Measurements from ENCODE around the gene DYNC2I2.
"Not testable (repeated sequence)": the region's sequence is repeated elsewhere in the genome, so short reads cannot be mapped to it uniquely, and the experiment has no call there.

DNA sequence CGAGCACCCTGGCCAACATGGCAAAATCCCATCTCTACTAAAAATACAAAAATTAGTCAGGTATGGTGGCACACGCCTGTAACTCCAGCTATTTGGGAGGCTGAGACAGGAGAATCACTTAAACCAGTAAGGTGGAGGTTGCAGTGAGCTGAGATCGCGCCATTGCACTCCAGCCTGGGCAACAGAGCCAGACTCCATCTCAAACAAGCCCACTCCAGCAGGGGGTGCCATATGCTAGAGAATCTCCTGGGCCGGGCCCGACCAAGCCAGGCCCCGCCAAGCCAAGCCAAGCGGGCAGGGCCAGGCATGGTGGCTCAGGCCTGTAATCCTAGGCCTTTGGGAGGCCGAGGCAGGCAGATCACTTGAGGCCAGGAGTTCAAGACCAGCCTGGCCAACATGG, 8.4 kb downstream of the DYNC2I2 start:
- peak; percentile 58 for TF ChIP-seq CTCF (IDR thresholded peaks at IDR 0.05; ENCODE audit: low read depth, low read length, poor library complexity, severe bottlenecking)
- not testable (repeated sequence) for TF ChIP-seq EZH2phosphoT487 (IDR thresholded peaks at IDR 0.05; ENCODE audit: borderline replicate concordance, low read length)

Data from DOHH2 (cell line).